ENCODE results near the gene SLC9C1. TPM values are rescaled to one million over a fixed set of nuclear protein-coding genes. Genes with fewer than 3 reads are reported as not detected.

The SLC9C1 gene
- polyA plus RNA-seq, 3 donors, result 0.48 to 1.2 (median 0.86) TPM

- no peak for DNase-seq
These were observed 13.5 kb upstream of the SLC9C1 start for GRCh38 chr3:112307557-112307956.

- no peak for DNase-seq
These were observed 12.8 kb upstream of the SLC9C1 start for GRCh38 chr3:112306825-112307224.

GRCh38 chr3:112304611-112305010 is 10.6 kb upstream of the SLC9C1 start:
- no peak for DNase-seq

- peak; percentile 62 for DNase-seq
These were observed 9.8 kb upstream of the SLC9C1 start for GRCh38 chr3:112303764-112304325.

- DNase-seq, result peak; percentile 42
These were observed 9.1 kb upstream of the SLC9C1 start for GRCh38 chr3:112302881-112303763.

- DNase-seq, result no peak
These were observed 8.3 kb upstream of the SLC9C1 start for GRCh38 chr3:112302150-112302830.

- DNase-seq, result no peak
These were observed 4.8 kb upstream of the SLC9C1 start for GRCh38 chr3:112298781-112299180.

GRCh38 chr3:112297714-112298113 is 3.7 kb upstream of the SLC9C1 start:
- DNase-seq, result no peak

GRCh38 chr3:112289011-112289410 is 5.0 kb downstream of the SLC9C1 start:
- DNase-seq, result no peak

GRCh38 chr3:112280266-112280665 is 13.8 kb downstream of the SLC9C1 start:
- DNase-seq, result no peak

GRCh38 chr3:112273536-112273935 is 20.5 kb downstream of the SLC9C1 start:
- DNase-seq, result no peak

- DNase-seq, result no peak
These were observed 32.3 kb downstream of the SLC9C1 start for GRCh38 chr3:112261742-112262141.

GRCh38 chr3:112260563-112260962 is 33.5 kb downstream of the SLC9C1 start:
- no peak for DNase-seq

- no peak for DNase-seq
These were observed 40.6 kb downstream of the SLC9C1 start for GRCh38 chr3:112253301-112253971.

- no peak for DNase-seq
These were observed 46.1 kb downstream of the SLC9C1 start for GRCh38 chr3:112247900-112248299.

- no peak for DNase-seq
These were observed 46.7 kb downstream of the SLC9C1 start for GRCh38 chr3:112247350-112247749.

GRCh38 chr3:112233083-112233482 is 60.9 kb downstream of the SLC9C1 start:
- no peak for DNase-seq

GRCh38 chr3:112231727-112232126 is 62.3 kb downstream of the SLC9C1 start:
- DNase-seq, result no peak

- no peak for DNase-seq
These were observed 64.0 kb downstream of the SLC9C1 start for GRCh38 chr3:112230033-112230432.

- DNase-seq, result no peak
These were observed 65.2 kb downstream of the SLC9C1 start for GRCh38 chr3:112228786-112229185.

- no peak for DNase-seq
These were observed 93.7 kb downstream of the SLC9C1 start for GRCh38 chr3:112200317-112200666.

- DNase-seq, result no peak
These were observed 94.2 kb downstream of the SLC9C1 start for GRCh38 chr3:112199622-112200316.

Measured in renal pelvis (tissue), 4 donors.